ENCODE data around the gene NAV2.
A peak's percentile ranks its signal among the peaks of the same experiment; 100 is the strongest.

GRCh38 chr11:19905280-19905853 lies 192.7 kb downstream of the NAV2 start:
- no peak for TF ChIP-seq POLR2A (IDR thresholded peaks at IDR 0.05)
- TF ChIP-seq CTCF (IDR thresholded peaks at IDR 0.05), result peak; percentile 50 to 60 (median 58)
- no peak for TF ChIP-seq POLR2AphosphoS5 (IDR thresholded peaks at IDR 0.05)

All from transverse colon (tissue), 4 donors.